Ectodermal cell (in vitro differentiated cells): ENCODE data around the gene KDR.

ENCODE experiments used
- H3K27ac ChIP-seq: 2 replicates; pipeline ENCODE4 v1.7.0; 2013; ENCODE audit warnings: mild to moderate bottlenecking, low read depth, low read length; ENCODE audit not compliant: insufficient read depth, poor library complexity, severe bottlenecking
- H3K27me3 ChIP-seq: 2 replicates; pipeline ENCODE4 v1.7.0; 2013; ENCODE audit warnings: mild to moderate bottlenecking, low read length; ENCODE audit not compliant: insufficient read depth, control insufficient read depth, poor library complexity, severe bottlenecking
- H3K36me3 ChIP-seq: one replicate; pipeline ENCODE4 v1.7.0; 2013; ENCODE audit warnings: low read length; ENCODE audit not compliant: control insufficient read depth, insufficient read depth
- H3K4me1 ChIP-seq: one replicate; pipeline ENCODE4 v1.7.0; 2013; ENCODE audit warnings: low read length; ENCODE audit not compliant: control insufficient read depth, insufficient read depth
- H3K4me3 ChIP-seq: 2 replicates; pipeline ENCODE4 v1.7.0; 2013; ENCODE audit warnings: low read depth, low read length, control low read depth; ENCODE audit not compliant: insufficient read depth
- H3K9me3 ChIP-seq: 2 replicates; pipeline ENCODE4 v1.7.0; 2013; ENCODE audit warnings: mild to moderate bottlenecking, low read length, moderate library complexity; ENCODE audit not compliant: control insufficient read depth
- WGBS, 2 experiments: methylation state at CpG; one replicate each; pipeline ENCODE4 v1.1.7; 2013; ENCODE audit warnings: missing lambda C conversion rate in 2 of 2; 5-methylcytosine and 5-hydroxymethylcytosine counted together

The KDR gene

GRCh38 chr4:55124322-55125076 lies 896 bp downstream of the KDR start:
- Histone ChIP-seq H3K27me3 (peaks cover 35% of the 10 kb centered on the region), H3K9me3 (no peaks in the 10 kb centered on the region), H3K27ac (no peak overlapping the region), H3K4me3 (peak overlapping the region; percentile 69), H3K4me1 (no peaks in the 10 kb centered on the region), H3K36me3 (no peaks in the 10 kb centered on the region)
- 7 to 9% methylated on average over 34 of the region's 34 CpGs for WGBS, 2 experiments

- 41 to 43% methylated on average over 6 of the region's 6 CpGs for WGBS, 2 experiments
- peak overlapping the region; percentile 69 for H3K4me3 ChIP-seq
- no peak overlapping the region for H3K27ac ChIP-seq
- no peaks in the 10 kb centered on the region for H3K4me1 ChIP-seq
- no peaks in the 10 kb centered on the region for H3K36me3 ChIP-seq
- no peaks in the 10 kb centered on the region for H3K9me3 ChIP-seq
- peaks cover 35% of the 10 kb centered on the region for H3K27me3 ChIP-seq
These were observed 1.6 kb downstream of the KDR start for GRCh38 chr4:55123791-55124190.

GRCh38 chr4:55122235-55122634 lies 3.2 kb downstream of the KDR start:
- WGBS, 2 experiments, result 94 to 100% methylated on average over 2 of the region's 2 CpGs
- Histone ChIP-seq H3K4me1 (no peaks in the 10 kb centered on the region), H3K4me3 (no peak overlapping the region), H3K9me3 (no peaks in the 10 kb centered on the region), H3K27me3 (peaks cover 35% of the 10 kb centered on the region), H3K36me3 (no peaks in the 10 kb centered on the region), H3K27ac (no peak overlapping the region)

- H3K4me1 ChIP-seq, result peaks cover 5% of the 10 kb centered on the region
- no peaks in the 10 kb centered on the region for H3K9me3 ChIP-seq
- H3K27me3 ChIP-seq, result peaks cover 31% of the 10 kb centered on the region
- H3K36me3 ChIP-seq, result no peaks in the 10 kb centered on the region
- H3K27ac ChIP-seq, result no peak overlapping the region
- 94 to 96% methylated on average over 4 of the region's 4 CpGs for WGBS, 2 experiments
- no peak overlapping the region for H3K4me3 ChIP-seq
These were observed 4.1 kb downstream of the KDR start for GRCh38 chr4:55121246-55121645.

- H3K36me3 ChIP-seq, result no peaks in the 10 kb centered on the region
- no peak overlapping the region for H3K27ac ChIP-seq
- peaks cover 2% of the 10 kb centered on the region for H3K27me3 ChIP-seq
- H3K4me1 ChIP-seq, result peaks cover 5% of the 10 kb centered on the region
- 85 to 93% methylated on average over 6 of the region's 6 CpGs for whole genome bisulfite sequencing, 2 experiments
- no peak overlapping the region for H3K4me3 ChIP-seq
- H3K9me3 ChIP-seq, result no peaks in the 10 kb centered on the region
These were observed 7.0 kb downstream of the KDR start for GRCh38 chr4:55118397-55118796.

- Histone ChIP-seq H3K4me1 (peaks cover 5% of the 10 kb centered on the region), H3K9me3 (no peaks in the 10 kb centered on the region), H3K27me3 (no peaks in the 10 kb centered on the region), H3K36me3 (no peaks in the 10 kb centered on the region), H3K27ac (no peak overlapping the region), H3K4me3 (no peak overlapping the region)
- WGBS, 2 experiments, result 91% methylated on average over 1 of the region's 1 CpG; no CpG with 5 or more reads in 1 of the 2 experiments
These were observed 7.9 kb downstream of the KDR start for GRCh38 chr4:55117511-55117910.

- H3K4me3 ChIP-seq, result no peak overlapping the region
- no peaks in the 10 kb centered on the region for H3K36me3 ChIP-seq
- no peaks in the 10 kb centered on the region for H3K27me3 ChIP-seq
- peaks cover 5% of the 10 kb centered on the region for H3K4me1 ChIP-seq
- WGBS, 2 experiments, result 36 to 65% methylated on average over 1 of the region's 1 CpG
- no peak overlapping the region for H3K27ac ChIP-seq
- no peaks in the 10 kb centered on the region for H3K9me3 ChIP-seq
These were observed 8.9 kb downstream of the KDR start for GRCh38 chr4:55116450-55116849.

- H3K27me3 ChIP-seq, result no peaks in the 10 kb centered on the region
- H3K36me3 ChIP-seq, result no peaks in the 10 kb centered on the region
- H3K9me3 ChIP-seq, result no peaks in the 10 kb centered on the region
- H3K4me1 ChIP-seq, result peaks cover under 1% of the 10 kb centered on the region
- H3K27ac ChIP-seq, result no peak overlapping the region
- H3K4me3 ChIP-seq, result no peak overlapping the region
- WGBS, 2 experiments, result 96 to 100% methylated on average over 1 of the region's 1 CpG
These were observed 13.8 kb downstream of the KDR start for GRCh38 chr4:55111601-55112000.

- Histone ChIP-seq H3K27ac (no peak overlapping the region), H3K4me1 (no peaks in the 10 kb centered on the region), H3K9me3 (no peaks in the 10 kb centered on the region), H3K4me3 (no peak overlapping the region), H3K27me3 (no peaks in the 10 kb centered on the region), H3K36me3 (no peaks in the 10 kb centered on the region)
- WGBS, 2 experiments, result 95% methylated on average over 6 to 7 of the region's 8 CpGs
These were observed 15.3 kb downstream of the KDR start for GRCh38 chr4:55110131-55110530.

- WGBS, 2 experiments, result 96 to 100% methylated on average over 3 of the region's 3 CpGs
- Histone ChIP-seq H3K4me3 (no peak overlapping the region), H3K36me3 (no peaks in the 10 kb centered on the region), H3K27ac (no peak overlapping the region), H3K4me1 (no peaks in the 10 kb centered on the region), H3K9me3 (no peaks in the 10 kb centered on the region), H3K27me3 (no peaks in the 10 kb centered on the region)
These were observed 18.3 kb downstream of the KDR start for GRCh38 chr4:55107054-55107453.
